H1 (cell line): ENCODE data around the gene CPPED1. TPM values are rescaled to one million over a fixed set of nuclear protein-coding genes. Genes with fewer than 3 reads are reported as not detected.

Experiments
- KDM4A ChIP-seq: IDR thresholded peaks from one replicate; pipeline ENCODE4 v1.7.1; 2012; ENCODE audit warnings: low read depth, mild to moderate bottlenecking, moderate library complexity, low read length, inconsistent platforms; ENCODE audit not compliant: severe bottlenecking
- POLR2AphosphoS5 ChIP-seq: IDR thresholded peaks from 2 replicates; pipeline ENCODE4 v1.6.1; 2011; ENCODE audit warnings: low read depth, low read length
- SIN3A ChIP-seq, 2 experiments: IDR thresholded peaks in 1 of 2; conservative IDR thresholded peaks in 1 of 2; 2 replicates each; pipeline ENCODE4 v1.6.1; 2011 to 2012; ENCODE audit warnings: low read length in 2 of 2, improper control_type of control experiment in 1 of 2, low read depth in 1 of 2, mild to moderate bottlenecking in 1 of 2
- SIX5 ChIP-seq: IDR thresholded peaks from 2 replicates; pipeline ENCODE4 v1.6.1; 2011; ENCODE audit warnings: mild to moderate bottlenecking, low read depth, low read length
- SP4 ChIP-seq: IDR thresholded peaks from 2 replicates; pipeline ENCODE4 v1.6.1; 2012; ENCODE audit warnings: low read length, inconsistent platforms
- SRF ChIP-seq: IDR thresholded peaks from 2 replicates; pipeline ENCODE4 v1.6.1; 2011; ENCODE audit warnings: mild to moderate bottlenecking, low read depth, low read length, moderate library complexity
- polyA plus RNA-seq, 7 experiments: library from polyadenylated mRNA; depleted of rRNA in 3 of 7; stranded (reverse) in 5 of 7; unstranded in 2 of 7; fragments of >200 nt in 5 of 7; fragments of 200-250 nt in 2 of 7; gene quantifications; 1 replicate in 5 of 7; 2 replicates in 1 of 7; 4 replicates in 1 of 7; pipeline versions ENCODE4 v1.2.1 to v1.2.3, GENCODE V29; 2011 to 2013; ENCODE audit warnings: missing spikeins in 2 of 7, mixed read lengths in 2 of 7
- total RNA-seq: library from RNA; stranded (reverse); fragmentation: NEBNext Ultra II Directional; extraction: Animal tissue kit (Norgen Biotek cat#: 25700); gene quantifications from 2 replicates; pipeline ENCODE4 v1.2.1, GENCODE V29; 2021
- TF ChIP-seq, protein P1 (sequence below): IDR thresholded peaks from 2 replicates; pipeline ENCODE4 v1.6.1; 2012; ENCODE audit warnings: inconsistent platforms

CPPED1 gene
- total and polyA plus RNA-seq, 2 of the 8 experiments (the other 6 are each of a cell fraction or from before 2014, with no cell fraction given), result 3.5 to 11.2 TPM

DNA sequence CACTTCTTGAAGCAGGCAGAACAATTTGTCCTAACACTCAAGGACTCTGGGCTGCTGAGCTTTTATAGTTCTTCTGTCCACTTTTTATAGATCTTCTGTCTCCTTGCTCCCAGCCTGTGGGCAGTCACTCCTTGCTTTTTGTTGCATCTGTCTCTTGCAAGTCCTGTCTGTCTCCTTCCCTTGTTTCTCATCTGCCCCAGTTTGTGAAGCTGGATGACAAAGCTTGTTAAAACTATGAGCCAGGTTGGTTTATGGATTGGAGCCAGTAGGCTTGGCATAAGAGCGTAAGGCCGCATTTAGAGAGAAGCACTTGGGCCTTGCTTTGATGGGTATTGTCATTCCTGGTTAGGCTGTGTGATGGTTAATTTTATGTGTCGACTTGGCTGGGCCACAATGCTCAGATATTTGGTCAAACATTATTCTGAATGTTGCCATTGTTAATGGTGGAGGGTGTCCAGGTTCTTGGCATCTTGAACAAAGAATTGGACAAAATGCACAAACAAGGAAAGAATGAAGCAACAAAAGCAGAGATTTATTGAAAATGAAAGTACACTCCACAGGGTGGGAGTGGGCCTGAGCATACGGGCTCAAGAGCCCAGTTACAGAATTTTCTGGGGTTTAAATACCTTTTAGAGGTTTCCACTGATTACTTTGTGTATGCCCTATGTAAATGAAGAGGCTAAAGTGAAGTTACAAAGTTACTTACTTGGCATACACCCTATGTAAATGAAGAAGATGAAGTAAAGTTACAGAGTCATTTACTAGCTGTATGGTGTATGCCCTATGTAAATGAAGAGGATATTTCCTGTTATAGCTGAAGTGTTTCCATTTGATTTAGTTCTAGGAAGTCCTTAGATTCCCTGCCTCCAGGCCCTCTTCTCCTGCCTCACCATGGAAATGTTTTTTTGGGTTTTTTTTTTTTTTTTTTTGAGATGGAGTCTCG lies 8.0 kb upstream of the CPPED1 start (continued):
- TF ChIP-seq POLR2AphosphoS5, result no peak
- no peak for TF ChIP-seq SIN3A (conservative IDR thresholded peaks at IDR 0.05 in 1 of 2, IDR thresholded peaks at IDR 0.05 in 1 of 2; ENCODE audit: low read depth in 1 of 2, low read length in 2 of 2)
- TF ChIP-seq KDM4A, result no peak
- no peak for TF ChIP-seq SRF
- no peak for TF ChIP-seq SP4
- TF ChIP-seq, protein P1, sequence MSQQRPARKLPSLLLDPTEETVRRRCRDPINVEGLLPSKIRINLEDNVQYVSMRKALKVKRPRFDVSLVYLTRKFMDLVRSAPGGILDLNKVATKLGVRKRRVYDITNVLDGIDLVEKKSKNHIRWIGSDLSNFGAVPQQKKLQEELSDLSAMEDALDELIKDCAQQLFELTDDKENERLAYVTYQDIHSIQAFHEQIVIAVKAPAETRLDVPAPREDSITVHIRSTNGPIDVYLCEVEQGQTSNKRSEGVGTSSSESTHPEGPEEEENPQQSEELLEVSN, result no peak
- no peak for TF ChIP-seq SIX5
